Mesenchymal stem cell (in vitro differentiated cells and primary cell): Measurements from ENCODE around the gene ABCA12.

Source experiments
- DNase-seq: peaks from one replicate; pipeline ENCODE4 v3.0.0-alpha.2; 2013
- H2AFZ ChIP-seq: one replicate; pipeline ENCODE4 v1.6.1; 2013; ENCODE audit warnings: low read depth, mild to moderate bottlenecking, control low read depth, inconsistent platforms, low read length, moderate library complexity
- H2AK5ac ChIP-seq: 2 replicates; pipeline ENCODE4 v1.6.1; 2013; ENCODE audit warnings: low read length, moderate library complexity, mild to moderate bottlenecking, inconsistent platforms; ENCODE audit not compliant: severe bottlenecking
- H2BK120ac ChIP-seq: one replicate; pipeline ENCODE4 v1.6.1; 2013; ENCODE audit warnings: low read depth, mild to moderate bottlenecking, inconsistent platforms, low read length, moderate library complexity
- H2BK12ac ChIP-seq, 2 experiments: one replicate each; pipeline ENCODE4 v1.6.1; 2013; ENCODE audit warnings: inconsistent platforms in 2 of 2, low read length in 2 of 2, mild to moderate bottlenecking in 2 of 2, moderate library complexity in 2 of 2, control low read depth in 1 of 2
- H2BK15ac ChIP-seq: one replicate; pipeline ENCODE4 v1.6.1; 2013; ENCODE audit warnings: mild to moderate bottlenecking, low read depth, inconsistent platforms; ENCODE audit not compliant: poor library complexity, severe bottlenecking
- H2BK5ac ChIP-seq: 2 replicates; pipeline ENCODE4 v1.6.1; 2013; ENCODE audit warnings: low read depth, mild to moderate bottlenecking, low read length, control low read depth, inconsistent platforms; ENCODE audit not compliant: poor library complexity, severe bottlenecking
- H3K14ac ChIP-seq, 2 experiments: one replicate each; pipeline ENCODE4 v1.6.1; 2013; ENCODE audit warnings: inconsistent platforms in 2 of 2, low read length in 2 of 2, control low read depth in 1 of 2, mild to moderate bottlenecking in 1 of 2, moderate library complexity in 1 of 2
- H3K18ac ChIP-seq, 2 experiments: one replicate each; pipeline ENCODE4 v1.6.1; 2013; ENCODE audit warnings: inconsistent platforms in 2 of 2, low read length in 2 of 2, control low read depth in 1 of 2, low read depth in 1 of 2, mild to moderate bottlenecking in 1 of 2
- H3K23ac ChIP-seq, 2 experiments: one replicate each; pipeline ENCODE4 v1.6.1; 2013; ENCODE audit warnings: inconsistent platforms in 2 of 2, low read length in 2 of 2, mild to moderate bottlenecking in 2 of 2, moderate library complexity in 2 of 2, control low read depth in 1 of 2
- H3K27ac ChIP-seq: 2 replicates; pipeline ENCODE4 v1.5.1; 2013; ENCODE audit warnings: mild to moderate bottlenecking, moderate library complexity, low read length, control low read depth, inconsistent platforms; ENCODE audit not compliant: poor library complexity, severe bottlenecking
- H3K27me3 ChIP-seq, 2 experiments: 2 replicates each; pipeline versions ENCODE4 v1.6.1 to v1.7.0; 2013; ENCODE audit warnings: low read length in 2 of 2, mild to moderate bottlenecking in 2 of 2, moderate library complexity in 2 of 2, control low read depth in 1 of 2, inconsistent platforms in 1 of 2; ENCODE audit not compliant: control insufficient read depth in 1 of 2, insufficient read depth in 1 of 2
- H3K36me3 ChIP-seq, 2 experiments: 2 replicates each; pipeline versions ENCODE4 v1.6.1 to v1.7.0; 2013; ENCODE audit warnings: low read length in 2 of 2, control low read depth in 1 of 2, inconsistent platforms in 1 of 2, low read depth in 1 of 2, mild to moderate bottlenecking in 1 of 2; ENCODE audit not compliant: insufficient read depth in 2 of 2, control insufficient read depth in 1 of 2
- H3K4ac ChIP-seq, 2 experiments: one replicate each; pipeline ENCODE4 v1.6.1; 2013; ENCODE audit warnings: inconsistent platforms in 2 of 2, low read length in 2 of 2, mild to moderate bottlenecking in 2 of 2, moderate library complexity in 2 of 2, control low read depth in 1 of 2, low read depth in 1 of 2
- H3K4me1 ChIP-seq: 2 replicates; pipeline ENCODE4 v1.6.1; 2013; ENCODE audit warnings: low read depth, low read length, control low read depth; ENCODE audit not compliant: control insufficient read depth, insufficient read depth
- H3K4me2 ChIP-seq: 2 replicates; pipeline ENCODE4 v1.6.1; 2013; ENCODE audit warnings: low read length, mild to moderate bottlenecking, inconsistent platforms; ENCODE audit not compliant: poor library complexity, severe bottlenecking
- H3K4me3 ChIP-seq, 2 experiments: 2 replicates each; pipeline versions ENCODE4 v1.5.1 to v1.7.0; 2013; ENCODE audit warnings: low read length in 2 of 2, mild to moderate bottlenecking in 2 of 2, control low read depth in 1 of 2, low read depth in 1 of 2; ENCODE audit not compliant: insufficient read depth in 1 of 2
- H3K79me1 ChIP-seq: replicated peaks from 2 replicates; pipeline ENCODE4 v1.6.1; 2013; ENCODE audit warnings: mild to moderate bottlenecking, control low read depth, low read length, inconsistent platforms; ENCODE audit not compliant: poor library complexity, severe bottlenecking
- H3K9ac ChIP-seq: 2 replicates; pipeline ENCODE4 v1.7.0; 2013; ENCODE audit warnings: mild to moderate bottlenecking, low read length, moderate library complexity
- H3K9me3 ChIP-seq: 2 replicates; pipeline ENCODE4 v1.7.0; 2013; ENCODE audit warnings: mild to moderate bottlenecking, low read length; ENCODE audit not compliant: control insufficient read depth
- H4K8ac ChIP-seq: one replicate; pipeline ENCODE4 v1.6.1; 2013; ENCODE audit warnings: inconsistent platforms, mild to moderate bottlenecking, low read length, moderate library complexity
- H4K91ac ChIP-seq: one replicate; pipeline ENCODE4 v1.6.1; 2013; ENCODE audit warnings: mild to moderate bottlenecking, low read length, inconsistent platforms
- WGBS: methylation state at CpG from one replicate; pipeline ENCODE4 v1.1.7; 2013; ENCODE audit warnings: mixed read lengths; 5-methylcytosine and 5-hydroxymethylcytosine counted together

ABCA12 gene

DNA sequence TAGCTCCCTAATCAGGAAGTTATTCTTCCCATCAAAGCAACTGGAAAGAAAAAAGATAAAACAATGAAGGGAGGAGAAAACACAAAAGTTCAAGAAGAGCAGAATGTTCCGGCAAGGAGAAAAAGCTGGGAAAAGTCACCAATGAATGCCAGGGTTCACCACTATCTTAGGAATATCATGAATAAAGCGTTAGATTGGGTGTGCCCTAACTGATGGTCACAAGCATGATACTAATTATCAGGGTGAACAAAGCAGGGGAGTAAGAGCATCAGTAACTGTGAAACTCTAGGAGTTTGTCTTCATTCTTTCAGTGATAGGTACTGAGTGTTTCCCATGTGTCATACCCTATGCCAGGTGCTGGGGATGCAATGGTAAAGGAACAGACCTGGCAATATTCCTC is 115.5 kb downstream of the ABCA12 start:
- no peak overlapping the region for H2BK15ac ChIP-seq
- no peak overlapping the region for H2BK5ac ChIP-seq
- no peak overlapping the region for H3K18ac ChIP-seq
- H2AFZ ChIP-seq = no peak overlapping the region
- H3K79me1 ChIP-seq = no peaks in the 10 kb centered on the region
- H4K8ac ChIP-seq = no peak overlapping the region
- no peak overlapping the region for H3K4me3 ChIP-seq
- no peaks in the 10 kb centered on the region for H3K9me3 ChIP-seq
- no peak overlapping the region for H3K4ac ChIP-seq
- no peak overlapping the region for H3K14ac ChIP-seq
- no peaks in the 10 kb centered on the region for H3K36me3 ChIP-seq
- WGBS = 82% methylated on average over 2 of the region's 2 CpGs
- H2BK12ac ChIP-seq = no peak overlapping the region
- no peak overlapping the region for H4K91ac ChIP-seq
- H3K23ac ChIP-seq = no peak overlapping the region
- no peaks in the 10 kb centered on the region for H3K27me3 ChIP-seq
- H3K4me2 ChIP-seq = no peak overlapping the region
- no peaks in the 10 kb centered on the region for H3K4me1 ChIP-seq
- no peak for DNase-seq
- H3K9ac ChIP-seq = no peak overlapping the region
- H3K27ac ChIP-seq = no peak overlapping the region
- H2AK5ac ChIP-seq = no peak overlapping the region
- H2BK120ac ChIP-seq = no peak overlapping the region

- 24% methylated on average over 3 of the region's 3 CpGs for WGBS
- peak; percentile 22 for DNase-seq
- Histone ChIP-seq H2BK12ac (no peak overlapping the region), H3K9ac (peak overlapping the region; percentile 16), H3K4me1 (no peaks in the 10 kb centered on the region), H4K8ac (no peak overlapping the region), H3K14ac (no peak overlapping the region), H2AFZ (no peak overlapping the region), H2BK5ac (no peak overlapping the region), H3K4me3 (no peak overlapping the region), H3K4me2 (no peak overlapping the region), H2AK5ac (no peak overlapping the region), H4K91ac (no peak overlapping the region), H3K23ac (no peak overlapping the region), H3K27me3 (no peaks in the 10 kb centered on the region), H3K9me3 (no peaks in the 10 kb centered on the region), H2BK15ac (no peak overlapping the region), H3K18ac (no peak overlapping the region), H3K79me1 (no peaks in the 10 kb centered on the region), H2BK120ac (no peak overlapping the region), H3K36me3 (no peaks in the 10 kb centered on the region), H3K4ac (no peak overlapping the region), H3K27ac (peak overlapping the region; percentile 32)
Observed at GRCh38 chr2:215022418-215022817, 116.0 kb downstream of the ABCA12 start.

DNA sequence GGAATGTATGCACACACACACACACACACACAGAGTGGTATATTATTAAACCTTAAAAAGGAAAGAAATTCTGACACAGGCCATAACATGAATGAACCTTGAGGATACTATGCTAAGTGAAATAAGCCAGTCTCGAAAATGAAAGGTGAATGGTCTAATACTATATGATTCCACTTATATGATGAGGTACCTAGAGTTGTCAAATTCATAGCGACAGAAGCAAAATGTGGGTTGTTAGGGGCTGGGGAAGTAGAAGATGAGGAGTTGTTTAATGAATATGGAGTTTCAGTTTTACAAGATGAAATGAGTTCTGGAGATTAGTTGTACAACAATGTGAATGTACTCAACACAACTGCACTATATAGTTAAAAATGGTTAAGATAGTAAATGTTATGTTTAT is 118.1 kb downstream of the ABCA12 start:
- Histone ChIP-seq H4K8ac (no peak overlapping the region), H2BK15ac (no peak overlapping the region), H3K18ac (no peak overlapping the region), H3K9me3 (no peaks in the 10 kb centered on the region), H3K27ac (no peak overlapping the region), H3K4me2 (no peak overlapping the region), H2BK12ac (no peak overlapping the region), H3K4ac (no peak overlapping the region), H3K23ac (no peak overlapping the region), H3K4me3 (no peak overlapping the region), H3K27me3 (no peaks in the 10 kb centered on the region), H2BK120ac (no peak overlapping the region), H2BK5ac (no peak overlapping the region), H3K4me1 (no peaks in the 10 kb centered on the region), H4K91ac (no peak overlapping the region), H3K9ac (no peak overlapping the region), H3K79me1 (no peaks in the 10 kb centered on the region), H3K36me3 (no peaks in the 10 kb centered on the region), H2AK5ac (no peak overlapping the region), H2AFZ (no peak overlapping the region), H3K14ac (no peak overlapping the region)
- 48% methylated on average over 2 of the region's 2 CpGs for WGBS
- DNase-seq = no peak

DNA sequence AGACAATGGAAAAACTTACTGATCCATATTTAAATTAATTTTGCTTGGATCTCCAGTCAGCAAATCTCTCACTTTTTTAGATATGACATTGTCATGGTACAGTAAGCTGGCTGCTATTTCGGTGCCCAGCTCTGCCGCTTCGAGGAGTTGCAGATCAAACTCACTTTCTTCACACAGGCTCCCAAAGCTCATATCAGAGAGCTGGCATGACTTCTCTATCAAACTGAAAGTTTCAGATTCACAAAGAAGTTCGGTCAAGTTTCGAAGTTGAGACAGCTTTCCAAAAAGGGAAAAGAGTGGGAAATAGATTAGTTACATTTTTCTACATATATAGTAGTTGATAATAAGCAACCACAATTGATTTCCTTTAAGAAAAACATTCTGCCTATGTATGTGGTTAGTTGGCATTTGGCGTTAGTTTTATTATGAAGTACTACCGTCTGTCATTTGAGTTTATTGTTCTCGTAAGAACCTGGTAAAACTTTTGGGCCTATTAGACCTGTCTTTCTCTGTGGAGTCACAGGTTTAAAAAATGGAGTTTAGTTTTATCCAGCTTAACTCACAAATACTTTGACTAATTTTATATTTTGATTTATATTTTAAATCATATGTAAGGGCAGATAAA is 118.8 kb downstream of the ABCA12 start:
- Histone ChIP-seq H2BK12ac (no peak overlapping the region), H2AFZ (no peak overlapping the region), H3K9me3 (no peaks in the 10 kb centered on the region), H4K91ac (no peak overlapping the region), H3K36me3 (no peaks in the 10 kb centered on the region), H2BK120ac (no peak overlapping the region), H3K4me1 (no peaks in the 10 kb centered on the region), H3K18ac (no peak overlapping the region), H3K14ac (no peak overlapping the region), H2AK5ac (no peak overlapping the region), H3K23ac (no peak overlapping the region), H3K27me3 (no peaks in the 10 kb centered on the region), H3K4me3 (no peak overlapping the region), H4K8ac (no peak overlapping the region), H3K79me1 (no peaks in the 10 kb centered on the region), H2BK5ac (no peak overlapping the region), H3K4ac (no peak overlapping the region), H2BK15ac (no peak overlapping the region), H3K4me2 (no peak overlapping the region), H3K9ac (no peak overlapping the region), H3K27ac (no peak overlapping the region)
- DNase-seq = no peak
- 98% methylated on average over 6 of the region's 8 CpGs for WGBS
